SKM-1 (cell line): Measurements from ENCODE around the gene USP25.

Experiments
- DNase-seq: peaks from one replicate; lab custom pipeline; 2025; ENCODE audit not compliant: unreplicated experiment; lab: John Stamatoyannopoulos, UW

Gene USP25

DNA sequence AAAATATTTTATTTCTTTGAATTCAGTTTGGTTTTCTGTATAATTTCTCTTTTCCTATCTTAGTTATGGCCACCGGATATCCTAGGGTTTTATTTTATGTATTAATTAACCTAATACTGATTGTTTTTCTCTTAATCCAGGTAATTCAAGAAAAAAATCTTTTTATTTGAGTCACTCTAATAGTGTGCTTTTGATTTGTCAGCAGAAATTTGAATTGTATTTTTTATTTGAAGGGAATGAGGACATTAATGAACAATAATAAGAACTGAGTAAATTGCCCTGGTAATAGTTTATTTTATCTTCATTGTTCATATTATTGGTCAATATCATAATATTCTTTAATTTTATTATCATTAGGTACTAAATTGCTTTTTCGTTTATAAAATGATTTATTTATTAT is 120.1 kb downstream of the USP25 start:
- no peak for DNase-seq

- no peak for DNase-seq
Observed at GRCh38 chr21:15850645-15851044, 120.9 kb downstream of the USP25 start.

- DNase-seq, result no peak
Observed at GRCh38 chr21:15852146-15852545, 122.4 kb downstream of the USP25 start.

GRCh38 chr21:15853126-15853525 is 123.3 kb downstream of the USP25 start:
- DNase-seq, result no peak

- DNase-seq, result no peak
Observed at GRCh38 chr21:15856813-15857212, 127.0 kb downstream of the USP25 start.

- no peak for DNase-seq
Observed at GRCh38 chr21:15857740-15858139, 128.0 kb downstream of the USP25 start.

DNA sequence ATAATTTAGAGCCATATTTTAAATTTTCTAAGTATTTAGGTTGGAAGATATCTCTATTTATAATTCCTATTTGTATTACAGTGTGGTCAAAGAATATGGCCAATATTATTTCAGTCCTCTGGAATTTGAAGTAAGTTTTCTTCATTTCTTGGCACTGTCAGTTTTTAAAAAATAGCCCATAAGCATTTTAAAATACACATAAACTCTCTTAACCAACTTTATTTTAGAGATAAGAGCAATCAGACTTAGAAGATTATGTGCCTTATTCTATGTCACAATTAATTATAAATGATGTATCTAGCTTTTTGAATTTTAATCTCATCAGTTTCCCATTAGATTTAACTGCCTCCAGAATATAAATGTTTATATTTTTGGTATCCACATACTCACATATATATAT is 130.8 kb downstream of the USP25 start:
- DNase-seq, result no peak

DNA sequence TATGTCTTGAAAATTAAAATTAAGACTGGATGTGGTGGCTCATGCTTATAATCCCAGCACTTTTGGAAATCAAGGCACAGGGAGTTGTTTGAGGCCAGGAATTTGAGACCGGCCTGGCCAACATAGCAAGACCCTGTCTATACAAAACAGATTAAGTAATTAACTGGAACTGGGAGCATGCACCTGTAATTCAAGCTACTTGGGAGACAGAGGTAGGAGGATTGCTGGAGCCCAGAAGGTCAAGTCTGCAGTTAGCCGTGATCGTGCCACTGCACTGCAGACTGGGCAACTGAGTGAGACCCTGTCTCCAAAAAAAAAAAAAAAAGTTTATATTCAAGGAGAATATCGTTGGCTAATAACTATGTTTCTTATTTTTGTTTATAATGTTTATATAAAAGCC is 139.2 kb downstream of the USP25 start:
- no peak for DNase-seq

- no peak for DNase-seq
Observed at GRCh38 chr21:15870819-15871218, 141.0 kb downstream of the USP25 start.

DNA sequence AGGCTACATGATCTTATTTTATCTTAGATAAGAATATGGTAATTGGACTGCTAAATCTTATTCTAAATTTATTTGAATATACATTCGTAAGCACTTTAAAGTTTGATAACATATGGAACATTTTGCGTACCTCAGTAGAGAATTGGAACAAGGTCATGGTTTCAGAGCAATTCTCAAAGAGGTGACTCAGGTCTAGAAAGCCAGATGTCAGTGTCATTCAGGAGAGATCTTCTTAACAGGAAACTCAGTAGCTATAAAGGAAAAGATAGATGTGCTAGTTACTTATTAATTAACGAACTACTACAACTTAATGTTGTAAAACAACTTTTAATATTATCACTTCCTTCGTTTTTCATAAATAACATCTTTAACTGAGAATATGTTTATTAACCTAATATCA is 142.5 kb downstream of the USP25 start:
- no peak for DNase-seq

DNA sequence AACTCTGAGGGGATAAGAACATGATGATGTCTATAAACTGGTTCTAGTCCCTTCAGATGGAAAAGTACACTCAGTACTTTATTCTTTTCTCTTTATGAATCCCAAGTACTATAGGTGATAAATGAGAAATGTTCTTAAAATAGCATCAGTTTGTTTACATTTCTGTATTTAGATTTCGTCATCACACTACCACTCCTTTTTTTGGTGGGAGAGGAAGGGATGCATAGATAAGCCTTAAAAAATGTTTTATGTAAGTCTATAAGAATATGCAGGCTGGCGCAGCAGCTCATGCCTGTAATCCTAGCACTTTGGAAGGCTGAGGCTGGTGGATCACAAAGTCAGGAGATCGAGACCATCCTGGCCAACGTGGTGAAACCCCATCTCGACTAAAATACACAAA is 144.8 kb downstream of the USP25 start:
- no peak for DNase-seq

GRCh38 chr21:15875286-15875685 is 145.5 kb downstream of the USP25 start:
- no peak for DNase-seq

GRCh38 chr21:15893902-15894301 is 164.1 kb downstream of the USP25 start:
- no peak for DNase-seq

GRCh38 chr21:15894596-15894995 is 164.8 kb downstream of the USP25 start:
- DNase-seq, result no peak

- DNase-seq, result no peak
Observed at GRCh38 chr21:15895142-15896106, 165.6 kb downstream of the USP25 start.

- no peak for DNase-seq
Observed at GRCh38 chr21:15896501-15896900, 166.7 kb downstream of the USP25 start.

GRCh38 chr21:15904389-15904788 is 174.6 kb downstream of the USP25 start:
- DNase-seq, result no peak

GRCh38 chr21:15908187-15908586 is 178.4 kb downstream of the USP25 start:
- no peak for DNase-seq

- no peak for DNase-seq
Observed at GRCh38 chr21:15928196-15928595, 198.4 kb downstream of the USP25 start.

DNA sequence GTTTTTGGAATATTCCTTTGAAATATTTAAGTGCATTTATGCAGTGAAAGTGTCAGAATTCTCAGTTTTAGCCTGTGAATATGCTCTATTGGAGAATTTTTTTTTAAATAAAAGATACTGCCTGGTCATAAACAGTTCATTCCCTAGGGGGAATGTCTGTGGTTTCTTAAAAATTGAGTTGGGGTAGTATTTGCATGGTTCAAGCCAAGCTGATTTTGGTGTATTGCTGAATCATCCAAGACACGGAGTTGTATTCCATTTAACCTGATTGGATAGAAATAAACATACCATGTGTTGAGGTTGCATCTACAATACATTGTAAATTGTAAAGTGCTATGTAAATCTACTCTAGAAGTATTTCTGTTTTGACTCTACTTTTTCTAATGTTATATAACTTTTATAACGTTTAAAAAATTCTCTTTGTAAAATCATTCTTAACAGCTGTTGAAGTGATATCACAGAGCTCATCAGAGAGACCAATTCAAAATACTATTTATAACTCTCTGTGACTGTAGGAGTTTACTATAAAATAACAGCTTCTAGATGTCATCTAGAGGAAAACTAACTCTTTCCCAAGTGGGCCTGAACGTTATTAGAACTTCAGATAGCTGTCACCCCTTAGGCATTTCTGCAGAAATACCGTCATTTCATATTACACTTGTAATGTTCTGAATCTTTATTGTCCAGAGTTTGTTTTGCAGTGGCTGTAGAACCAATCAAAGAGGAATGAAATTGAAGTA is 199.1 kb downstream of the USP25 start:
- DNase-seq, result no peak

DNA sequence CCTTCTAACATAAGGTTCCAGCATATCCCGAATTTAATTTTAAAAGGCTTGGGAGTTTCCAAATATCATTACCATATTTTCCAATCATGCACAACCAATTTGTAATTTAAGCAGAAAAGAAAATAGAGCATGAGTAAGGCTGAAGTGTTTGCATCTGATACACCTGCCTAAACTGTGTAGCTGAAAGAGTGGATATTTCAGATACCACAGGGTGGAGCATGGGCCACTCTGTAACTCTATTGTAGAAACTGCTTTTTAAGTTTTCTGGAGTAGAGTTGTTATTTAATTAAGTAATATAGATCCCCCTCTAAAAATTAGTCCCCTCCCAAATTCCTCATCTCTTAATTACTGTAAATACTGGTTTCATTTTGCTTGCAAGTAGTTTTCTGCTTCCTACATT is 199.8 kb downstream of the USP25 start:
- no peak for DNase-seq
